ENCODE results near the gene LCN12.

LCN12 gene

GRCh38 chr9:136981588-136982231 is 29.6 kb downstream of the LCN12 start:
- DNase-seq (ENCODE audit: low read depth): no peak
- no peak overlapping the region for H3K4me3 ChIP-seq (ENCODE audit: control insufficient read depth, low read depth, low read length)
- TF ChIP-seq CTCF (IDR thresholded peaks at IDR 0.05; ENCODE audit: control insufficient read depth, insufficient read depth, low read depth, low read length, missing control alignments): no peak

GRCh38 chr9:136982232-136983051 is 30.4 kb downstream of the LCN12 start, which contains the start of gene LCNL1:
Gene LCNL1, plus strand, starts transcription at chr9:136982993. Its CDS starts 594 bp downstream, at chr9:136983587.
- TF ChIP-seq CTCF (IDR thresholded peaks at IDR 0.05; ENCODE audit: control insufficient read depth, insufficient read depth, low read depth, low read length, missing control alignments): no peak
- H3K4me3 ChIP-seq (ENCODE audit: control insufficient read depth, low read depth, low read length): no peak within 1 kb of the TSS
- DNase-seq (ENCODE audit: low read depth): no peak

GRCh38 chr9:136983167-136983566 is 31.1 kb downstream of the LCN12 start:
- no peak for TF ChIP-seq CTCF (IDR thresholded peaks at IDR 0.05; ENCODE audit: control insufficient read depth, insufficient read depth, low read depth, low read length, missing control alignments)
- DNase-seq (ENCODE audit: low read depth): no peak
- no peak overlapping the region for H3K4me3 ChIP-seq (ENCODE audit: control insufficient read depth, low read depth, low read length)

GRCh38 chr9:136983656-136984314 is 31.7 kb downstream of the LCN12 start:
- TF ChIP-seq CTCF (IDR thresholded peaks at IDR 0.05; ENCODE audit: control insufficient read depth, insufficient read depth, low read depth, low read length, missing control alignments): no peak
- no peak overlapping the region for H3K4me3 ChIP-seq (ENCODE audit: control insufficient read depth, low read depth, low read length)
- no peak for DNase-seq (ENCODE audit: low read depth)

GRCh38 chr9:136984464-136985026 is 32.5 kb downstream of the LCN12 start:
- no peak for TF ChIP-seq CTCF (IDR thresholded peaks at IDR 0.05; ENCODE audit: control insufficient read depth, insufficient read depth, low read depth, low read length, missing control alignments)
- DNase-seq (ENCODE audit: low read depth): no peak
- no peak overlapping the region for H3K4me3 ChIP-seq (ENCODE audit: control insufficient read depth, low read depth, low read length)

- DNase-seq (ENCODE audit: low read depth): no peak
- no peak overlapping the region for H3K4me3 ChIP-seq (ENCODE audit: control insufficient read depth, low read depth, low read length)
- TF ChIP-seq CTCF (IDR thresholded peaks at IDR 0.05; ENCODE audit: control insufficient read depth, insufficient read depth, low read depth, low read length, missing control alignments): no peak
Measured at GRCh38 chr9:136985027-136985602, 33.0 kb downstream of the LCN12 start.
